HG03280 (cell line): ENCODE measurements around the gene XK.
"Not testable (repeated sequence)": the region's sequence is repeated elsewhere in the genome, so short reads cannot be mapped to it uniquely, and the experiment has no call there.

Source experiments
- ATAC-seq: cut with Tn5 transposase; IDR thresholded peaks from one replicate; pipeline ENCODE4 v1.9.1; 2021; ENCODE audit warnings: mild to moderate bottlenecking, moderate library complexity; ENCODE audit not compliant: unreplicated experiment

The XK gene

GRCh38 chrX:37685381-37686359 is at the start of gene XK:
TSS of gene XK (plus strand) at chrX:37685791. CDS start at chrX:37685962, 171 bp downstream.
- ATAC-seq, result peak; percentile 66

GRCh38 chrX:37638047-37638446 is 47.5 kb upstream of the XK start:
- no peak for ATAC-seq

- ATAC-seq, result no peak
Observed at GRCh38 chrX:37640142-37640541, 45.4 kb upstream of the XK start.

- ATAC-seq, result no peak
Observed at GRCh38 chrX:37641859-37642258, 43.7 kb upstream of the XK start.

- no peak for ATAC-seq
Observed at GRCh38 chrX:37644381-37645305, 40.9 kb upstream of the XK start.

- no peak for ATAC-seq
Observed at GRCh38 chrX:37646254-37646653, 39.3 kb upstream of the XK start.

- ATAC-seq, result not testable (repeated sequence)
Observed at GRCh38 chrX:37650879-37651278, 34.7 kb upstream of the XK start.

GRCh38 chrX:37651921-37652452 is 33.6 kb upstream of the XK start:
- ATAC-seq, result no peak

GRCh38 chrX:37652589-37653231 is 32.9 kb upstream of the XK start:
- no peak for ATAC-seq

GRCh38 chrX:37653397-37654085 is 32.0 kb upstream of the XK start:
- no peak for ATAC-seq

GRCh38 chrX:37658343-37659030 is 27.1 kb upstream of the XK start:
- no peak for ATAC-seq

- no peak for ATAC-seq
Observed at GRCh38 chrX:37659047-37659446, 26.5 kb upstream of the XK start.

GRCh38 chrX:37662181-37662580 is 23.4 kb upstream of the XK start:
- no peak for ATAC-seq

- no peak for ATAC-seq
Observed at GRCh38 chrX:37666516-37666915, 19.1 kb upstream of the XK start.

- no peak for ATAC-seq
Observed at GRCh38 chrX:37667141-37667540, 18.4 kb upstream of the XK start.

- no peak for ATAC-seq
Observed at GRCh38 chrX:37672563-37672962, 13.0 kb upstream of the XK start.

GRCh38 chrX:37676811-37677210 is 8.8 kb upstream of the XK start:
- no peak for ATAC-seq

- ATAC-seq, result no peak
Observed at GRCh38 chrX:37677243-37677642, 8.3 kb upstream of the XK start.

- peak; percentile 89 for ATAC-seq
Observed at GRCh38 chrX:37677765-37678164, 7.8 kb upstream of the XK start.

- no peak for ATAC-seq
Observed at GRCh38 chrX:37678574-37678973, 7.0 kb upstream of the XK start.
